CD14-positive monocyte (primary cell): Measurements from ENCODE around the gene NECAB3. TPM values are rescaled to one million over a fixed set of nuclear protein-coding genes. Genes with fewer than 3 reads are reported as not detected.

Experiments
- DNase-seq, 3 donors: peaks; one replicate each; pipeline ENCODE4 v3.0.0-alpha.2; 2011 to 2022
- H2AFZ ChIP-seq: 2 replicates; pipeline ENCODE4 v1.6.0; 2012; ENCODE audit warnings: mild to moderate bottlenecking, low read depth, low read length, inconsistent platforms; ENCODE audit not compliant: insufficient read depth, poor library complexity, severe bottlenecking
- H3K27ac ChIP-seq, 2 donors: 1 replicate in 1 of 2; 2 replicates in 1 of 2; pipeline ENCODE4 v1.5.1; 2012 to 2013; ENCODE audit warnings: low read length in 2 of 2, control low read depth in 1 of 2, inconsistent platforms in 1 of 2, low read depth in 1 of 2, mild to moderate bottlenecking in 1 of 2
- H3K27me3 ChIP-seq, 2 donors: one replicate each; pipeline versions ENCODE4 v1.6.0 to v1.6.1; 2011 to 2013; ENCODE audit warnings: low read length in 2 of 2; ENCODE audit not compliant: control insufficient read depth in 2 of 2, insufficient read depth in 2 of 2
- H3K36me3 ChIP-seq, 2 donors: replicated peaks in 1 of 2; 1 replicate in 1 of 2; 2 replicates in 1 of 2; pipeline versions ENCODE4 v1.5.1 to v1.6.1; 2012 to 2013; ENCODE audit warnings: low read length in 2 of 2, control low read depth in 1 of 2, inconsistent platforms in 1 of 2, mild to moderate bottlenecking in 1 of 2; ENCODE audit not compliant: insufficient read depth in 2 of 2, control insufficient read depth in 1 of 2
- H3K4me1 ChIP-seq, 2 donors: 1 replicate in 1 of 2; 2 replicates in 1 of 2; pipeline versions ENCODE4 v1.5.1 to v1.6.1; 2012 to 2013; ENCODE audit warnings: low read length in 2 of 2, control low read depth in 1 of 2, inconsistent platforms in 1 of 2, mild to moderate bottlenecking in 1 of 2, moderate library complexity in 1 of 2; ENCODE audit not compliant: insufficient read depth in 2 of 2, control insufficient read depth in 1 of 2
- H3K4me2 ChIP-seq: replicated peaks from 2 replicates; pipeline ENCODE3; 2012; ENCODE audit warnings: low read length, moderate library complexity, mild to moderate bottlenecking; ENCODE audit not compliant: poor library complexity, severe bottlenecking; ENCODE audit errors: extremely low read depth
- H3K4me3 ChIP-seq, 3 experiments: fragments of 200-600 bp in 1 of 3; sonication (generic) in 1 of 3; replicated peaks in 1 of 3; 1 replicate in 2 of 3; 2 replicates in 1 of 3; pipeline ENCODE4 v1.5.1; 2011 to 2013; ENCODE audit warnings: low read length in 3 of 3, mild to moderate bottlenecking in 3 of 3, control low read depth in 2 of 3, low read depth in 2 of 3, inconsistent platforms in 1 of 3, moderate library complexity in 1 of 3
- H3K79me2 ChIP-seq: 2 replicates; pipeline ENCODE4 v1.6.0; 2012; ENCODE audit warnings: mild to moderate bottlenecking, control low read depth, inconsistent platforms, low read length, moderate library complexity; ENCODE audit not compliant: insufficient read depth
- H3K9ac ChIP-seq: 2 replicates; pipeline ENCODE4 v1.6.0; 2017; ENCODE audit warnings: low read length, mild to moderate bottlenecking; ENCODE audit not compliant: insufficient read depth, poor library complexity, severe bottlenecking
- H3K9me3 ChIP-seq, 2 donors: replicated peaks in 1 of 2; 1 replicate in 1 of 2; 2 replicates in 1 of 2; pipeline versions ENCODE4 v1.5.1 to v1.6.1; 2012 to 2013; ENCODE audit warnings: low read length in 2 of 2, control low read depth in 1 of 2; ENCODE audit not compliant: control insufficient read depth in 1 of 2, insufficient read depth in 1 of 2
- H4K20me1 ChIP-seq: 2 replicates; pipeline ENCODE4 v1.6.0; 2012; ENCODE audit warnings: mild to moderate bottlenecking, low read length, control low read depth, moderate library complexity; ENCODE audit not compliant: insufficient read depth
- H3K27ac Mint-ChIP-seq, 7 donors: one replicate each; pipeline ENCODE4 v1.8.0; 2020; ENCODE audit warnings: mild to moderate bottlenecking in 7 of 7, mixed read lengths in 7 of 7, moderate library complexity in 6 of 7, inconsistent platforms in 2 of 7
- H3K27me3 Mint-ChIP-seq, 3 donors: one replicate each; pipeline ENCODE4 v1.8.0; 2021 to 2022; ENCODE audit warnings: low read depth in 3 of 3, mild to moderate bottlenecking in 3 of 3, mixed read lengths in 3 of 3, moderate library complexity in 3 of 3, inconsistent platforms in 1 of 3
- H3K36me3 Mint-ChIP-seq, 2 donors: one replicate each; pipeline ENCODE4 v1.8.0; 2020; ENCODE audit warnings: mixed read lengths in 2 of 2, inconsistent platforms in 1 of 2, mild to moderate bottlenecking in 1 of 2
- H3K4me1 Mint-ChIP-seq: one replicate; pipeline ENCODE4 v1.8.0; 2020; ENCODE audit warnings: mild to moderate bottlenecking, mixed read lengths
- H3K4me3 Mint-ChIP-seq, 2 donors: one replicate each; pipeline ENCODE4 v1.8.0; 2020; ENCODE audit warnings: mild to moderate bottlenecking in 2 of 2, mixed read lengths in 2 of 2, moderate library complexity in 1 of 2
- H3K9me3 Mint-ChIP-seq, 7 donors: one replicate each; pipeline ENCODE4 v1.8.0; 2020 to 2022; ENCODE audit warnings: mixed read lengths in 7 of 7, mild to moderate bottlenecking in 6 of 7, moderate library complexity in 6 of 7, inconsistent platforms in 2 of 7
- WGBS: methylation state at CpG from one replicate; pipeline ENCODE4 v1.1.5; 2013; ENCODE audit warnings: missing lambda C conversion rate; ENCODE audit not compliant: insufficient coverage; 5-methylcytosine and 5-hydroxymethylcytosine counted together
- intact Hi-C, 2 donors: fragments of 100-400 bp; cut with micrococcal nuclease; formaldehyde crosslinking; loops; one replicate each; pipeline versions ENCODE4 v1.15.0 to v1.15.1; 2023
- polyA plus RNA-seq, 3 donors: library from polyadenylated mRNA; depleted of rRNA in 1 of 3; unstranded in 2 of 3; stranded (reverse) in 1 of 3; fragments of 300-500 nt in 2 of 3; fragments of >200 nt in 1 of 3; fragmentation: Illumina TruSeq in 2 of 3; gene quantifications; 1 replicate in 2 of 3; 2 replicates in 1 of 3; pipeline ENCODE4 v1.2.3, GENCODE V29; 2012 to 2021
- TF ChIP-seq, protein P1 (sequence below): fragments of 200-600 bp; IDR thresholded peaks from one replicate; pipeline ENCODE4 v1.8.0; 2022; ENCODE audit warnings: antibody characterized with exemption, mild to moderate bottlenecking

NECAB3 gene
- polyA plus RNA-seq, 3 donors = 1.3 to 12.8 (median 1.8) TPM

DNA sequence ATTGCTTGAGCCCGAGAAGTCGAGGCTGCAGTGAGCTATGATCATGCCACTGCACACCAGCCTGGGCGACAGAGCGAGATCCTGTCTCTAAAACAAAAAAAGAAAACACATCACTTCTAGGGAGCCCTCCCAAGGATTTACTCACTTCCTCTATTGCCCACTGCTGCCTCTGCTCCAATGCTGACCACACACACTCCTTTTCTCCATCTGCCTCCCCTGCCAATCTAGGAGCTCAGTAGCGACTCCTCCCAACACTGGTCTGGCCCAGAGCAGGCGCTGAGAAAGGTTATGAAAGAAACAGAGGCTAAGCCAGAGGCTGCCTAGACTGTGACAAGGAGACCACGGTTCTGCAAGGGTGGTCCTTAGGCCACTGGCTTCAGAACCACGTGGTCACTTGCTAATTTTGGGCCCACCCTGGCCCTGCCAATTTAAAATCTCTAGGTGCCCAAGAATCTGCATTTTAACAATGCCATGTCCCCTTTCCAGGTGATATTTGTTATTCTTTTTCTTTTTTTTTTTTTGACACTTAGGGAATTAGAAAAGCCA, 13.2 kb upstream of the NECAB3 start:
- Histone ChIP-seq H3K4me3 (no peak overlapping the region), H2AFZ (peak overlapping the region; percentile 77), H3K79me2 (peaks cover 32% of the 10 kb centered on the region), H3K9ac (no peak overlapping the region), H3K27me3 (no peaks in the 10 kb centered on the region), H3K9me3 (no peaks in the 10 kb centered on the region), H3K36me3 (no peaks in the 10 kb centered on the region), H3K27ac (no peak overlapping the region), H3K4me1 (peaks cover 30 to 50% of the 10 kb centered on the region in 2 donors), H3K4me2 (no peak overlapping the region), H4K20me1 (no peaks in the 10 kb centered on the region)
- Mint-ChIP-seq H3K9me3 (no peaks in the 10 kb centered on the region), H3K4me1 (peaks cover 50% of the 10 kb centered on the region), H3K36me3 (no peaks in the 10 kb centered on the region), H3K27me3 (no peaks in the 10 kb centered on the region), H3K4me3 (peak overlapping the region in 1 of 2 donors; percentile 94), H3K27ac (peak overlapping the region; percentile 73 to 92 (median 86))
- intact Hi-C loops = loop anchor here (5.0 to 10.0 kb wide), 2 partner anchors 35 to 47 kb away; partner anchors contain the start of genes PXMP4 (in 1 of the 2) and ZNF341 (in 1 of the 2)
- TF ChIP-seq, protein P1, sequence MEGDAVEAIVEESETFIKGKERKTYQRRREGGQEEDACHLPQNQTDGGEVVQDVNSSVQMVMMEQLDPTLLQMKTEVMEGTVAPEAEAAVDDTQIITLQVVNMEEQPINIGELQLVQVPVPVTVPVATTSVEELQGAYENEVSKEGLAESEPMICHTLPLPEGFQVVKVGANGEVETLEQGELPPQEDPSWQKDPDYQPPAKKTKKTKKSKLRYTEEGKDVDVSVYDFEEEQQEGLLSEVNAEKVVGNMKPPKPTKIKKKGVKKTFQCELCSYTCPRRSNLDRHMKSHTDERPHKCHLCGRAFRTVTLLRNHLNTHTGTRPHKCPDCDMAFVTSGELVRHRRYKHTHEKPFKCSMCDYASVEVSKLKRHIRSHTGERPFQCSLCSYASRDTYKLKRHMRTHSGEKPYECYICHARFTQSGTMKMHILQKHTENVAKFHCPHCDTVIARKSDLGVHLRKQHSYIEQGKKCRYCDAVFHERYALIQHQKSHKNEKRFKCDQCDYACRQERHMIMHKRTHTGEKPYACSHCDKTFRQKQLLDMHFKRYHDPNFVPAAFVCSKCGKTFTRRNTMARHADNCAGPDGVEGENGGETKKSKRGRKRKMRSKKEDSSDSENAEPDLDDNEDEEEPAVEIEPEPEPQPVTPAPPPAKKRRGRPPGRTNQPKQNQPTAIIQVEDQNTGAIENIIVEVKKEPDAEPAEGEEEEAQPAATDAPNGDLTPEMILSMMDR = no peak
- WGBS = 6% methylated on average over 6 of the region's 8 CpGs
- peak in 2 of 3 donors; percentile 33 to 39 for DNase-seq

DNA sequence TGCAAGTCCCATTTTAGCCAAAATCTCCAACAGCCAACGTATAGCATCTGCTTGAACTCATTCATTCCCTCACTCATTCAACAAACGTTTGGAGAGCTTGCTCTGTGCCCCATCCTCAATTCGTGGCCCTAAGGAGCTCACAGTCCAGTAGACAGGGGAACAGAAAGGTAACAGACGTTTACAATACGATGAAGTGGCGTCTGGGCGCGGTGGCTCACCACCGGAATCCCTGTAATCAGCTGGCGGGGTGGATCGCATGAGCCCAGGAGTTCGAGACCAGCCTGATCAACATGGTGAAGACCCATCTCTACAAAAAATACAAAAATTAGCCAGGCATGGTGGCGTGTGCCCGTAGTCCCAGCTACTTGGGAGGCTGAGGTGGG, 12.7 kb upstream of the NECAB3 start:
- H3K27ac Mint-ChIP-seq = peak overlapping the region; percentile 73 to 92 (median 86)
- H3K36me3 Mint-ChIP-seq = peaks cover 0 to under 1% of the 10 kb centered on the region in 2 donors
- peaks cover 50% of the 10 kb centered on the region for H3K4me1 Mint-ChIP-seq
- Histone ChIP-seq H2AFZ (peak overlapping the region; percentile 77), H3K27me3 (no peaks in the 10 kb centered on the region), H3K9me3 (no peaks in the 10 kb centered on the region), H3K79me2 (peaks cover 37% of the 10 kb centered on the region), H3K4me2 (peak overlapping the region; percentile 75), H3K9ac (no peak overlapping the region), H3K36me3 (no peaks in the 10 kb centered on the region), H3K4me3 (peak overlapping the region; percentile 10 to 72 (median 32)), H4K20me1 (no peaks in the 10 kb centered on the region), H3K4me1 (peaks cover 30 to 50% of the 10 kb centered on the region in 2 donors), H3K27ac (peak overlapping the region in 1 of 2 donors; percentile 52)
- H3K4me3 Mint-ChIP-seq = peak overlapping the region; percentile 79 to 94
- no peak for DNase-seq
- intact Hi-C loops = loop anchor here (1.0 to 10.0 kb wide), 3 partner anchors 20 to 48 kb away; partner anchors contain the start of genes PXMP4 (in 1 of the 2) and ZNF341 (in 1 of the 2)
- peaks cover 0 to under 1% (median 0%) of the 10 kb centered on the region in 3 donors for H3K27me3 Mint-ChIP-seq
- 81% methylated on average over 8 of the region's 14 CpGs for WGBS
- TF ChIP-seq, protein P1 = no peak
- H3K9me3 Mint-ChIP-seq = no peaks in the 10 kb centered on the region
